Thyroid gland (tissue), 4 donors: Measurements from ENCODE around the gene KMO.

Source experiments
- POLR2A ChIP-seq, 2 donors: fragments of 450-650 bp; IDR thresholded peaks; one replicate each; pipeline ENCODE4 v1.6.1; 2017; ENCODE audit warnings: antibody characterized with exemption in 2 of 2, mild to moderate bottlenecking in 2 of 2, moderate library complexity in 1 of 2
- TF ChIP-seq, protein P1 (sequence below), 6 experiments: fragments of 200-600 bp in 3 of 6; fragments of 450-650 bp in 3 of 6; sonication (generic) in 3 of 6; IDR thresholded peaks; one replicate each; pipeline ENCODE4 v1.5.1; 2016 to 2019; ENCODE audit warnings: antibody characterized with exemption in 6 of 6, mild to moderate bottlenecking in 2 of 6, inconsistent platforms in 1 of 6, moderate library complexity in 1 of 6

DNA sequence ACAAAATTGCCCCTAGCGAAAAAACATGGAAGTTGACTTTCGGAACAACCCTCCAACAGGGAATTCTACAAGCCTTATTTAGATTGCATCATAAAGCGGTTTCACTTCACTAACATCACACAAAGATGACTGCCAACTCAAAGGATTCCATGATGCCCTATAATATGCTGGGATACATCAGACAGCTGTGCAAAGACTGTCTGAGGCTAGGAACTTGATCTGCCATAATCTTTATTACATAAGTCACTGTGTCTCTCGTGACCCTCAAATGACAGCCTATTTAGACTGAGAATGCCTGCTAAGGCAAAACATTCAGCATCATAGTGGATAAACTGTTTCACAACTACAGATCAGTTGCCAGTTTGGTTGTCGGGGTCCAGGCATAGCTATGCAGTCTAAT lies 36.4 kb upstream of the KMO start:
- TF ChIP-seq, protein P1, sequence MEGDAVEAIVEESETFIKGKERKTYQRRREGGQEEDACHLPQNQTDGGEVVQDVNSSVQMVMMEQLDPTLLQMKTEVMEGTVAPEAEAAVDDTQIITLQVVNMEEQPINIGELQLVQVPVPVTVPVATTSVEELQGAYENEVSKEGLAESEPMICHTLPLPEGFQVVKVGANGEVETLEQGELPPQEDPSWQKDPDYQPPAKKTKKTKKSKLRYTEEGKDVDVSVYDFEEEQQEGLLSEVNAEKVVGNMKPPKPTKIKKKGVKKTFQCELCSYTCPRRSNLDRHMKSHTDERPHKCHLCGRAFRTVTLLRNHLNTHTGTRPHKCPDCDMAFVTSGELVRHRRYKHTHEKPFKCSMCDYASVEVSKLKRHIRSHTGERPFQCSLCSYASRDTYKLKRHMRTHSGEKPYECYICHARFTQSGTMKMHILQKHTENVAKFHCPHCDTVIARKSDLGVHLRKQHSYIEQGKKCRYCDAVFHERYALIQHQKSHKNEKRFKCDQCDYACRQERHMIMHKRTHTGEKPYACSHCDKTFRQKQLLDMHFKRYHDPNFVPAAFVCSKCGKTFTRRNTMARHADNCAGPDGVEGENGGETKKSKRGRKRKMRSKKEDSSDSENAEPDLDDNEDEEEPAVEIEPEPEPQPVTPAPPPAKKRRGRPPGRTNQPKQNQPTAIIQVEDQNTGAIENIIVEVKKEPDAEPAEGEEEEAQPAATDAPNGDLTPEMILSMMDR (IDR thresholded peaks at IDR 0.05): no peak
- TF ChIP-seq POLR2A (IDR thresholded peaks at IDR 0.05): no peak
